ENCODE data around the gene U2AF2. TPM values are rescaled to one million over a fixed set of nuclear protein-coding genes. Genes with fewer than 3 reads are reported as not detected.

Gene U2AF2
- total and polyA plus RNA-seq, 9 of the 15 experiments (the other 6 are each of a cell fraction or from before 2014, with no cell fraction given), result 3.0 to 331 (median 157) TPM

DNA sequence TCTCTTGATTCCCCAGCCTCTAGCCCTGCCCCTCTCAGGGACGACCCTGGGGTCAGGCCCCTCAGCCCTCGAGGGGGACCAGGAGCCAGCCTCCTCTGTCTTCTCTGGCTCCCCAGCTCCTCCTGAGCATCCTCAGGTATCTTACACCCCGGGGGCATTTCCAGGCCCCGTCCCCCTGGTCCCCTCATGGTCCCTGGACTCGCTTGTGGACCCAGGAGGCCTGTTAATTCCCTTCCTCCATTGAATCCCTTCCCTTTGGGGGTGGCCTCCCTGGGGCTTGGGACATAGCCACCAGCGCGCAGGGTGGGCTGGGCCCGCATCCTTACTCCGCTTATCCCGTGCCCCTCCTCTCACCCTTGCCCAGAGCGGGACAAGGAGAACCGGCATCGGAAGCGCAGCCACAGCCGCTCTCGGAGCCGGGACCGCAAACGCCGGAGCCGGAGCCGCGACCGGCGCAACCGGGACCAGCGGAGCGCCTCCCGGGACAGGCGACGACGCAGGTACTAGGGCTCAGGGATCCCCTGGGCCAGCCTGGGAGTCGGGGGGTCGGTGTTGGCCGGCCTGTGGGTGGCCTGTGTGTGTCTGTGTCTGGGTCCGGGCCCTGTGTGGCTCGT, 4.1 kb downstream of the U2AF2 start (continued):
- TF ChIP-seq CTCFL (IDR thresholded peaks at IDR 0.05; ENCODE audit: borderline replicate concordance, insufficient read depth, low read depth, low read length, poor library complexity, severe bottlenecking) (no peak), CCAR2 (IDR thresholded peaks at IDR 0.05; ENCODE audit: low read depth, low read length) (no peak), TCF3 (CRISPR knock-in tag; IDR thresholded peaks at IDR 0.05) (no peak), TOE1 (IDR thresholded peaks at IDR 0.05; ENCODE audit: borderline replicate concordance) (no peak), TOE1 (CRISPR knock-in tag; IDR thresholded peaks at IDR 0.05; ENCODE audit: borderline replicate concordance, low read depth) (no peak), ARID3A (IDR thresholded peaks at IDR 0.05; ENCODE audit: borderline replicate concordance, low read depth, low read length) (no peak), POLR2G (IDR thresholded peaks at IDR 0.05; ENCODE audit: low read depth, low read length) (peak; percentile 50), ZNF277 (CRISPR knock-in tag; IDR thresholded peaks at IDR 0.05; ENCODE audit: borderline replicate concordance) (no peak)

All from K562 (cell line).